Upper lobe of left lung (tissue), 6 donors: ENCODE results near the gene ANKLE1. TPM values are rescaled to one million over a fixed set of nuclear protein-coding genes. Genes with fewer than 3 reads are reported as not detected.
A peak's percentile ranks its signal among the peaks of the same experiment; 100 is the strongest.

Source experiments
- ATAC-seq, 2 donors: fragments of 200-7000 bp; cut with Tn5 transposase; one replicate each; pipeline ENCODE4 v1.9.1; 2022; ENCODE audit warnings: mild to moderate bottlenecking in 2 of 2, moderate library complexity in 2 of 2; ENCODE audit not compliant: low FRiP score in 2 of 2
- DNase-seq, 2 donors: peaks; one replicate each; pipeline ENCODE4 v3.0.0-alpha.2; 2019 to 2020
- H3K27ac ChIP-seq, 4 donors: fragments of 200-600 bp; sonication (generic); one replicate each; pipeline ENCODE4 v1.5.1; 2016 to 2019
- H3K27me3 ChIP-seq, 4 donors: fragments of 200-600 bp; sonication (generic); one replicate each; pipeline ENCODE4 v1.5.1; 2017 to 2019
- H3K36me3 ChIP-seq, 4 donors: fragments of 200-600 bp; sonication (generic); one replicate each; pipeline ENCODE4 v1.5.1; 2016 to 2019
- H3K4me1 ChIP-seq, 4 donors: fragments of 200-600 bp; sonication (generic); one replicate each; pipeline ENCODE4 v1.5.1; 2018 to 2019
- H3K4me3 ChIP-seq, 4 donors: fragments of 200-600 bp; sonication (generic); one replicate each; pipeline ENCODE4 v1.5.1; 2017 to 2019; ENCODE audit warnings: mild to moderate bottlenecking in 2 of 4, moderate library complexity in 1 of 4
- H3K9me3 ChIP-seq, 4 donors: fragments of 200-600 bp; sonication (generic); one replicate each; pipeline ENCODE4 v1.5.1; 2018 to 2019
- CTCF ChIP-seq, 6 experiments: fragments of 450-650 bp in 4 of 6; fragments of 200-600 bp in 2 of 6; sonication (generic) in 2 of 6; IDR thresholded peaks; one replicate each; pipeline ENCODE4 v1.5.1; 2016 to 2019; ENCODE audit warnings: antibody characterized with exemption in 6 of 6
- EP300 ChIP-seq, 4 donors: sonication (generic); formaldehyde crosslinking; IDR thresholded peaks; one replicate each; pipeline ENCODE4 v1.5.1; 2017; ENCODE audit warnings: antibody characterized with exemption in 4 of 4, control low read depth in 2 of 4
- POLR2A ChIP-seq, 4 donors: fragments of 450-650 bp; IDR thresholded peaks; one replicate each; pipeline ENCODE4 v1.5.1; 2016 to 2017; ENCODE audit warnings: antibody characterized with exemption in 4 of 4, mild to moderate bottlenecking in 2 of 4
- POLR2AphosphoS5 ChIP-seq, 2 donors: sonication (generic); formaldehyde crosslinking; IDR thresholded peaks; one replicate each; pipeline ENCODE4 v1.5.1; 2017; ENCODE audit warnings: antibody characterized with exemption in 2 of 2
- WGBS, 2 donors: methylation state at CpG; one replicate each; pipeline ENCODE4 v1.1.5; 2017 to 2018; 5-methylcytosine and 5-hydroxymethylcytosine counted together
- total RNA-seq, 6 donors: library from RNA; depleted of rRNA in 4 of 6; stranded (reverse); fragments of >200 nt in 4 of 6; gene quantifications; one replicate each; pipeline versions ENCODE4 v1.1.0 to v1.2.1, GENCODE V29; 2016 to 2021
- donor health status: DM: no; HTN: no; CAD: no; lungs with moderate emphysema.
- donor health status: DM: no; HTN: yes; CAD: no; lungs with severe emphysema.

The ANKLE1 gene
- total RNA-seq, 6 donors from 2014 or later: 0.57 to 13.6 (median 1.4) TPM

- H3K36me3 ChIP-seq: peaks cover 0 to 9% (median 4%) of the 10 kb centered on the region in 4 donors
- 58 to 73% methylated on average over 15 to 23 of the region's 23 CpGs for WGBS, 2 donors
- peak overlapping the region; percentile 26 to 53 (median 44) for H3K4me3 ChIP-seq
- TF ChIP-seq CTCF (IDR thresholded peaks at IDR 0.05) (no peak), POLR2AphosphoS5 (IDR thresholded peaks at IDR 0.05) (no peak), POLR2A (IDR thresholded peaks at IDR 0.05) (no peak), EP300 (IDR thresholded peaks at IDR 0.05) (no peak)
- H3K27ac ChIP-seq: peak overlapping the region; percentile 67 to 86 (median 74)
- H3K9me3 ChIP-seq: no peaks in the 10 kb centered on the region
- ATAC-seq (no peak), DNase-seq (peak in 1 of 2 donors; percentile 79)
- peaks cover 6 to 36% (median 22%) of the 10 kb centered on the region in 4 donors for H3K4me1 ChIP-seq
- H3K27me3 ChIP-seq: no peaks in the 10 kb centered on the region
These were observed 17.7 kb upstream of the ANKLE1 start for GRCh38 chr19:17263712-17264640.

- ATAC-seq (no peak), DNase-seq (peak in 1 of 2 donors; percentile 39)
- peaks cover 0 to 11% (median 6%) of the 10 kb centered on the region in 4 donors for H3K36me3 ChIP-seq
- H3K9me3 ChIP-seq: no peaks in the 10 kb centered on the region
- no peaks in the 10 kb centered on the region for H3K27me3 ChIP-seq
- TF ChIP-seq CTCF (IDR thresholded peaks at IDR 0.05): no peak
- TF ChIP-seq POLR2A (IDR thresholded peaks at IDR 0.05): peak in 2 of 4 donors; percentile 50 to 52
- peak in 1 of 2 donors; percentile 84 for TF ChIP-seq POLR2AphosphoS5 (IDR thresholded peaks at IDR 0.05)
- peak in 2 of 4 donors; percentile 31 to 62 for TF ChIP-seq EP300 (IDR thresholded peaks at IDR 0.05)
- H3K27ac ChIP-seq: peak within 1 kb of the TSS; percentile 67 to 86 (median 74)
- WGBS, 2 donors: 25 to 31% methylated on average over 5 of the region's 5 CpGs
- peaks cover 6 to 36% (median 22%) of the 10 kb centered on the region in 4 donors for H3K4me1 ChIP-seq
- peak within 1 kb of the TSS; percentile 26 to 53 (median 44) for H3K4me3 ChIP-seq
These were observed 17.1 kb upstream of the ANKLE1 start, which contains the start of gene USHBP1 for GRCh38 chr19:17264641-17264979. USHBP1 (minus strand) TSS chr19:17264745; CDS start chr19:17264299, 446 bp downstream.

GRCh38 chr19:17266026-17266425, 15.7 kb upstream of the ANKLE1 start:
- Histone ChIP-seq H3K4me3 (no peak overlapping the region), H3K4me1 (peaks cover 6 to 32% (median 18%) of the 10 kb centered on the region in 4 donors), H3K36me3 (peaks cover 0 to 23% (median 17%) of the 10 kb centered on the region in 4 donors), H3K9me3 (no peaks in the 10 kb centered on the region), H3K27ac (peak overlapping the region in 1 of 4 donors; percentile 86), H3K27me3 (no peaks in the 10 kb centered on the region)
- 89 to 95% methylated on average over 7 of the region's 7 CpGs for WGBS, 2 donors
- ATAC-seq: no peak
- DNase-seq: no peak
- TF ChIP-seq CTCF (IDR thresholded peaks at IDR 0.05): no peak
- no peak for TF ChIP-seq POLR2A (IDR thresholded peaks at IDR 0.05)
- TF ChIP-seq POLR2AphosphoS5 (IDR thresholded peaks at IDR 0.05): no peak
- no peak for TF ChIP-seq EP300 (IDR thresholded peaks at IDR 0.05)

GRCh38 chr19:17266589-17266974, 15.1 kb upstream of the ANKLE1 start:
- Histone ChIP-seq H3K4me3 (peak overlapping the region in 1 of 4 donors; percentile 61), H3K27me3 (no peaks in the 10 kb centered on the region), H3K4me1 (peaks cover 6 to 30% (median 17%) of the 10 kb centered on the region in 4 donors), H3K36me3 (peaks cover 5 to 28% (median 22%) of the 10 kb centered on the region in 4 donors), H3K27ac (peak overlapping the region in 2 of 4 donors; percentile 48 to 86), H3K9me3 (no peaks in the 10 kb centered on the region)
- ATAC-seq: no peak
- WGBS, 2 donors: 58 to 78% methylated on average over 12 of the region's 12 CpGs
- TF ChIP-seq POLR2AphosphoS5 (IDR thresholded peaks at IDR 0.05) (no peak), CTCF (IDR thresholded peaks at IDR 0.05) (no peak), EP300 (IDR thresholded peaks at IDR 0.05) (no peak), POLR2A (IDR thresholded peaks at IDR 0.05) (no peak)
- no peak for DNase-seq
